ENCODE measurements around the gene TRIM60.

GRCh38 chr4:165058666-165059065 lies 26.9 kb downstream of the TRIM60 start:
- TF ChIP-seq POLR2A (IDR thresholded peaks at IDR 0.05): no peak
- TF ChIP-seq CTCF (IDR thresholded peaks at IDR 0.05 in 4 of 5, conservative IDR thresholded peaks at IDR 0.05 in 1 of 5): no peak
